ENCODE results near the gene SRPRA.

SRPRA gene

DNA sequence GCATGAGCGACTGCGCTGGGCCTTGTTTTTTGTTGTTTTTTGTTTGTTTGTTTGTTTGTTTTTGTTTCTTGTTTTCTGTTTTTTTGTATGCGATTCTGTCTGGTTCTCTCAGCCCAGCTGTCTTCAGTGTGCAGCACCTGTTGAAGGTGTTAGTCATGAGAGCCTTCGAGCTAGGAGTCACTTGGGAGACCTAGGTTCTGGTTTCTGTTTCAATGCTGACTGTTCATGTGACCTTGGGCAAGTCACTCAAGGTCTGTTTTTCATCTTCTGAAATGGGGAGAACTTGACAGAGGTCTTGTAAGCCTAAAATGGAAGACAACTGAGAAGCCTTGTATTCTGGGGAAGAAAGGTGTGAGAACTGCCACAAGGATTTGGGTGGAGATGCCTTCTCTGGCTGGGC is 37.0 kb upstream of the SRPRA start:
- H3K4me1 Mint-ChIP-seq, result peaks cover 45% of the 10 kb centered on the region
- H3K36me3 Mint-ChIP-seq (ENCODE audit: low read depth), result peaks cover 51% of the 10 kb centered on the region
- TF ChIP-seq, protein P1, sequence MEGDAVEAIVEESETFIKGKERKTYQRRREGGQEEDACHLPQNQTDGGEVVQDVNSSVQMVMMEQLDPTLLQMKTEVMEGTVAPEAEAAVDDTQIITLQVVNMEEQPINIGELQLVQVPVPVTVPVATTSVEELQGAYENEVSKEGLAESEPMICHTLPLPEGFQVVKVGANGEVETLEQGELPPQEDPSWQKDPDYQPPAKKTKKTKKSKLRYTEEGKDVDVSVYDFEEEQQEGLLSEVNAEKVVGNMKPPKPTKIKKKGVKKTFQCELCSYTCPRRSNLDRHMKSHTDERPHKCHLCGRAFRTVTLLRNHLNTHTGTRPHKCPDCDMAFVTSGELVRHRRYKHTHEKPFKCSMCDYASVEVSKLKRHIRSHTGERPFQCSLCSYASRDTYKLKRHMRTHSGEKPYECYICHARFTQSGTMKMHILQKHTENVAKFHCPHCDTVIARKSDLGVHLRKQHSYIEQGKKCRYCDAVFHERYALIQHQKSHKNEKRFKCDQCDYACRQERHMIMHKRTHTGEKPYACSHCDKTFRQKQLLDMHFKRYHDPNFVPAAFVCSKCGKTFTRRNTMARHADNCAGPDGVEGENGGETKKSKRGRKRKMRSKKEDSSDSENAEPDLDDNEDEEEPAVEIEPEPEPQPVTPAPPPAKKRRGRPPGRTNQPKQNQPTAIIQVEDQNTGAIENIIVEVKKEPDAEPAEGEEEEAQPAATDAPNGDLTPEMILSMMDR (IDR thresholded peaks at IDR 0.05), result no peak
- H3K27ac Mint-ChIP-seq, result no peak overlapping the region
- H3K9me3 Mint-ChIP-seq, result peaks cover 12% of the 10 kb centered on the region
- H3K27me3 Mint-ChIP-seq (ENCODE audit: low read depth, poor library complexity), result peaks cover 2% of the 10 kb centered on the region
- peak overlapping the region; percentile 66 for H3K4me3 Mint-ChIP-seq
- DNase-seq, result no peak

DNA sequence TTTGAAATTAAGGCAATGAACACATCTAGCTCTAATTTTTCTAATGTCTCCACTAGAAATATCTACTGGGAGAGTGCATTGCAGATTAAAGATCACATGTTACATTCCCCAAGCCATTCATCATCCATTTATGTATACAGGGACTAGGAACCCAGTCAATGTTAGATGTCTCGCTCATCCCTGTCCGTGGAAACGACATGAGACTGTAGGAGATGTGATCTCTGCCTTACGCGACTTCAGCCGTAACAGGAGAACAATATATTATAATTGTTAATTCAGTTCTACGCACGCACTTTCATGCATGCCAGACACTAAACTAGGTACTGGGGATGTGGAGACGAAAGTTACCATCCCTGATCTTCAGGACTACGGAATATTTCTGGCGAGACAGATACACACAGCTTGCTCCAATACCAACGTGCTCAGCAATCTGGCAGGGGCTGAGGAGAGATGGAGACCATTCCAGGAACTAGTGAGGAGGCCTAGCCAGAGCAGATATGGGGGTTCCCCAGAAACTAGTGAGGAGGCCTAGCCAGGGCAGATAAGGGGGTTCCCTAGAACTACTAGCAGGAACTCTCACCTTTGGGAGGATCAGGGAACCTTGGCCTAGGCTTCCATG is 35.9 kb upstream of the SRPRA start:
- DNase-seq, result no peak
- TF ChIP-seq, protein P1 (IDR thresholded peaks at IDR 0.05), result no peak
- peak overlapping the region; percentile 91 for H3K4me3 Mint-ChIP-seq
- peaks cover 2% of the 10 kb centered on the region for H3K27me3 Mint-ChIP-seq (ENCODE audit: low read depth, poor library complexity)
- H3K9me3 Mint-ChIP-seq, result peaks cover 12% of the 10 kb centered on the region
- H3K27ac Mint-ChIP-seq, result peak overlapping the region; percentile 89
- H3K36me3 Mint-ChIP-seq (ENCODE audit: low read depth), result peaks cover 54% of the 10 kb centered on the region
- peaks cover 37% of the 10 kb centered on the region for H3K4me1 Mint-ChIP-seq

DNA sequence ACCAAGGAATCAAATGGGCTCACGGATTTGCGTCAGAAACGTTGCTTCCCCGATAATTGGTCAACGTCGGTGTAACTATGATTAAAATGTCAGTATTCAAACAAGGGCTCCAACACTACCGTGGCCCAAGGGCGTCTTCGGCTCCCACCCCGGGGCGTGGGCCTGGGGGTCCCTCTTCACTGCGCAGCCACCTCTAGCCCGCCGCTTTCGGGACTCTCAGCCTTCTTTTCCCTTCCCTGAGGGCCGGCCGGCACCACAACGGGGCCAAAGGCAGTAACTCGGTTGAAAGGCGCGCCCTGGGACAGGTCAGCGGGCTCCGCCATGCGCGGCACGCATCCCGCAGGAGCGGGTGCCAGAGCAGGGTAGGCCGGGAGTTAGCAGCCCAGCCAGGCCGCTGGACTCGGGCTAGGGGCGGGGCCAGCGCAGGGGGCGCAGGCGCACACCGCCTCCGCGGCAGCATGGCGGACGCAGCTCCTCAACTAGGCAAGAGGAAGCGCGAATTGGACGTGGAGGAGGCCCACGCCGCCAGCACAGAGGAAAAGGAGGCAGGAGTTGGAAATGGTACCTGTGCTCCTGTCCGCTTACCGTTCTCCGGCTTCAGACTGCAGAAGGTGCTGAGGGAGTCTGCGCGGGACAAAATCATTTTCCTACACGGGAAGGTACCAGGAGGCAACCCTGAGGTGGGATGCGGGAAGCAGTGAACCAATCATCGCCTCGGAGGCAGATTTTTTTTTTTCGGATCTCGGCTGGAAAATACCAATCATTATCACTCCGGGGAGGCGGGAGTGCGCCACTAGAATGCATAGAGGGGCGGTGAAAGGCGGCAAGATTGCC is 35.1 kb upstream of the SRPRA start, which contains the start of gene DCPS:
DCPS (plus strand) TSS at position 438 of the 834 bp plus-strand sequence; CDS start at position 459, 21 bp downstream.
- peaks cover 2% of the 10 kb centered on the region for H3K27me3 Mint-ChIP-seq (ENCODE audit: low read depth, poor library complexity)

DNA sequence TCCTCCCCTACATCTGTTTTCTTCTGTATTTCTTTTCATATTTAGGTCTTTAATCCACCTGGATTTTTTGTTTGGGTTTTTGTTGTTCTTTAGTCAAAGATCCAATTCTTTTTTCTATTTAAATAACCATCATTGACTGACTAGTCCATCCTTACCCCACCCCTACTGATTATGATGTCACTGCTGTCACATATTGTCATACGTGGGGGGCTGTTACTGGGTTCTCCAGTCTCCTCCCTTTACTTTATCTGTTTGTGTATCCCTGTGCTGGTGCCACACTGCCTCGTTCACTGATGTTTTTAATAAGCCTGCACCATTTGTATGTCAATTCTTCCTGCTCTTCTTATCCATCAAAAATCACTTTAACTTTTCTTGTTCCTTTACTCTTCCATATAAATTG is 28.3 kb upstream of the SRPRA start:
- Mint-ChIP-seq H3K36me3 (ENCODE audit: low read depth) (peaks cover 64% of the 10 kb centered on the region), H3K27me3 (ENCODE audit: low read depth, poor library complexity) (no peaks in the 10 kb centered on the region), H3K9me3 (no peaks in the 10 kb centered on the region), H3K27ac (no peak overlapping the region), H3K4me3 (no peak overlapping the region), H3K4me1 (no peaks in the 10 kb centered on the region)
- no peak for DNase-seq
- TF ChIP-seq, protein P1 (IDR thresholded peaks at IDR 0.05), result no peak

More for the DNA sequence above, 35.1 kb upstream of the SRPRA start, which contains the start of gene DCPS:
- Mint-ChIP-seq H3K4me3 (peak within 1 kb of the TSS; percentile 91), H3K36me3 (ENCODE audit: low read depth) (peaks cover 61% of the 10 kb centered on the region), H3K4me1 (peaks cover 37% of the 10 kb centered on the region), H3K27ac (peak within 1 kb of the TSS; percentile 89), H3K9me3 (peaks cover 12% of the 10 kb centered on the region)
- DNase-seq, result peak; percentile 93
- TF ChIP-seq, protein P1 (IDR thresholded peaks at IDR 0.05), result no peak

DNA sequence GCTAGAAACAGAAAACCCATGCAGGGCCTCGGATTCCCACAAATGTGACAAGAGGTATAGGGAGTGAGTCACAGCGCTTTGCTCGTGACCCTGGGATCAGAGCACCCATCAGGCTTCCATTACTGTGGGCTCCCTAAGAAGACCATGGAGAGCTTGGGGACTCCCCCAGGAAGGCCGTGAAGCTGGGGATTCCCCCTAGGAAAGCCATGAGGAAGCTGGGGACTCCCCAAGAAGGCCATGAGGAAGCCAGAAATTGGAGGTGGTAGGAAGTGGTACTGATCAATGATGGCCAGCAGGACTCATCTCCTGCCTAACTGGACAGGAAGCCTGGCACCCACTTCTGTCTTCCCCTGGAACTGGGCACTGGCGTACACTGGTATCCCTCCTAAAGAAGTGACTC is 25.0 kb upstream of the SRPRA start:
- Mint-ChIP-seq H3K36me3 (ENCODE audit: low read depth) (peaks cover 46% of the 10 kb centered on the region), H3K27me3 (ENCODE audit: low read depth, poor library complexity) (peaks cover 4% of the 10 kb centered on the region), H3K4me1 (no peaks in the 10 kb centered on the region), H3K9me3 (no peaks in the 10 kb centered on the region), H3K27ac (no peak overlapping the region), H3K4me3 (no peak overlapping the region)
- TF ChIP-seq, protein P1 (IDR thresholded peaks at IDR 0.05), result no peak
- no peak for DNase-seq

All from nephron progenitor cell (in vitro differentiated cells).